Osteocyte (in vitro differentiated cells): Measurements from ENCODE around the gene KLRF1. TPM values are rescaled to one million over a fixed set of nuclear protein-coding genes. Genes with fewer than 3 reads are reported as not detected.

ENCODE experiments used
- DNase-seq: peaks from one replicate; pipeline ENCODE4 v3.0.0; 2021; ENCODE audit warnings: mixed read lengths; ENCODE audit not compliant: unreplicated experiment; ENCODE audit errors: extremely low spot score
- H3K27ac Mint-ChIP-seq: one replicate; pipeline ENCODE4 v1.8.0; 2021; ENCODE audit warnings: mild to moderate bottlenecking, mixed read lengths; ENCODE audit not compliant: unreplicated experiment
- H3K27me3 Mint-ChIP-seq: one replicate; pipeline ENCODE4 v1.8.0; 2021; ENCODE audit warnings: mixed read lengths; ENCODE audit not compliant: unreplicated experiment
- H3K36me3 Mint-ChIP-seq: one replicate; pipeline ENCODE4 v1.8.0; 2021; ENCODE audit warnings: mixed read lengths; ENCODE audit not compliant: unreplicated experiment
- H3K4me1 Mint-ChIP-seq: one replicate; pipeline ENCODE4 v1.8.0; 2021; ENCODE audit warnings: mixed read lengths; ENCODE audit not compliant: unreplicated experiment
- H3K4me3 Mint-ChIP-seq: one replicate; pipeline ENCODE4 v1.8.0; 2021; ENCODE audit warnings: mild to moderate bottlenecking, moderate library complexity, mixed read lengths; ENCODE audit not compliant: unreplicated experiment
- H3K9me3 Mint-ChIP-seq: one replicate; pipeline ENCODE4 v1.8.0; 2021; ENCODE audit warnings: mixed read lengths; ENCODE audit not compliant: unreplicated experiment
- CTCF ChIP-seq: fragments of 200-600 bp; sonication (generic); IDR thresholded peaks from 2 replicates; pipeline ENCODE4 v1.5.0; 2021; ENCODE audit warnings: antibody characterized with exemption, mild to moderate bottlenecking, moderate library complexity
- total RNA-seq: library from RNA; stranded (reverse); gene quantifications from 2 replicates; pipeline ENCODE4 v1.2.1, GENCODE V29; 2021

Gene KLRF1
- total RNA-seq, 1 donor from 2014 or later = not detected

DNA sequence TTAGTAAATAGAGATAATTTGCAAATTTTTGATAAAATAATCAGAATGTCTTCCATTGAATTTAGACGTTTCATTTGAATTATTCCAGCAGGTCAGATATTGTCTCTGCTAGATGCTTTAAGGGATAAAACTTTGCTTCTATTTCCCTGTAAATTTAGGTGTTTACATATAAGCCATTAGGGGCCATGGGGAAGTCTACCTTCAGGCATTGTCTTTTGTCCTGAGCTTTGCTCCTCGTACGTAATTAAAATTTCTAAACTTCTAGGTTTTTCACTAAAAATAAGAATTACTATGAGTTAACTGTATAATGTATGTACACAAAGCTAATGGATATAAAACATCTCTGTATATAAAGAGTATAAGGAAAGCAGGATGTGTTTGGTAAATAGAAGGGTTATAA, 42.5 kb upstream of the KLRF1 start:
- no peak for TF ChIP-seq CTCF
- H3K9me3 Mint-ChIP-seq = no peaks in the 10 kb centered on the region
- DNase-seq = no peak
- H3K4me3 Mint-ChIP-seq = no peak overlapping the region
- peaks cover 10% of the 10 kb centered on the region for H3K27me3 Mint-ChIP-seq
- no peak overlapping the region for H3K27ac Mint-ChIP-seq
- H3K4me1 Mint-ChIP-seq = no peaks in the 10 kb centered on the region
- no peaks in the 10 kb centered on the region for H3K36me3 Mint-ChIP-seq

- no peak for TF ChIP-seq CTCF
- DNase-seq = no peak
- no peak overlapping the region for H3K4me3 Mint-ChIP-seq
- H3K36me3 Mint-ChIP-seq = no peaks in the 10 kb centered on the region
- H3K4me1 Mint-ChIP-seq = no peaks in the 10 kb centered on the region
- H3K9me3 Mint-ChIP-seq = no peaks in the 10 kb centered on the region
- peaks cover 10% of the 10 kb centered on the region for H3K27me3 Mint-ChIP-seq
- no peak overlapping the region for H3K27ac Mint-ChIP-seq
Measured at GRCh38 chr12:9786726-9787717, 40.3 kb upstream of the KLRF1 start.

DNA sequence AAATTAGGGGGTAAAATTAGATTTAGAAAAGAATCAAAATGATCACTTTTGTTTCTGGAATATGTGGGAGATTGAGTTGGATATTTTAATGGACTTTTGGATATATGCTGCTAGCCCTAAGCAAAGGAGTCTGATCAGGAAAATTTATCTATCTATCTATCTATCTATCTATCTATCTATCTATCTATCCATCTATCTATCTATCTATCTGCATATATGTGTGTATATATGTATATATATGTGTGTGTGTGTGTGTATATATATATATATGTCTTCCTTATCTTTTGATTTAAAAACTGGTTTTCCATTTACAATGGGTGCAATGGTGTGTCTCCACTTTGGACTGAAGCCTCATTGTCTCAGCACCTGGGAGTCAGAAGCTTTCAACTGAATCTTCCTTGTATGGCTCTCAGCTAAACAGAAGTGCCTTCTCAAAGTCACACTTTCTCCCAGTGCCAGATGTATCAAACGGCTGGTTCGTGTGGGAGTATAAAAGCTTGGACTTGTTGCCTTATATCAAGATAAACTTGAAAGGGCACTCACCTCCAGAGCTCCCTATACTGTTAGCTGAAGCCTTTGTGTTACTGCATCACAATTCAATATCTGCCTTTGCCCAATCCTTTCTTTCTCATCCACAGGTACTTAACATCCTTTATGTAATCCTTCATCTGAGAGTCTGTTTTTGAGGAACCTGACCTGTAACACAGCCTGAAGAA, 34.9 kb upstream of the KLRF1 start:
- Mint-ChIP-seq H3K36me3 (no peaks in the 10 kb centered on the region), H3K4me1 (no peaks in the 10 kb centered on the region), H3K4me3 (no peak overlapping the region), H3K27me3 (no peaks in the 10 kb centered on the region), H3K27ac (no peak overlapping the region), H3K9me3 (no peaks in the 10 kb centered on the region)
- no peak for DNase-seq
- TF ChIP-seq CTCF = no peak

GRCh38 chr12:9792961-9793617, 34.2 kb upstream of the KLRF1 start:
- H3K27ac Mint-ChIP-seq = no peak overlapping the region
- H3K36me3 Mint-ChIP-seq = no peaks in the 10 kb centered on the region
- H3K4me1 Mint-ChIP-seq = no peaks in the 10 kb centered on the region
- H3K4me3 Mint-ChIP-seq = no peak overlapping the region
- H3K27me3 Mint-ChIP-seq = no peaks in the 10 kb centered on the region
- DNase-seq = no peak
- no peaks in the 10 kb centered on the region for H3K9me3 Mint-ChIP-seq
- no peak for TF ChIP-seq CTCF
